ENCODE data around the gene HMX3. TPM values are rescaled to one million over a fixed set of nuclear protein-coding genes. Genes with fewer than 3 reads are reported as not detected.

HMX3 gene
- not detected for total RNA-seq
- polyA plus RNA-seq, result not detected

DNA sequence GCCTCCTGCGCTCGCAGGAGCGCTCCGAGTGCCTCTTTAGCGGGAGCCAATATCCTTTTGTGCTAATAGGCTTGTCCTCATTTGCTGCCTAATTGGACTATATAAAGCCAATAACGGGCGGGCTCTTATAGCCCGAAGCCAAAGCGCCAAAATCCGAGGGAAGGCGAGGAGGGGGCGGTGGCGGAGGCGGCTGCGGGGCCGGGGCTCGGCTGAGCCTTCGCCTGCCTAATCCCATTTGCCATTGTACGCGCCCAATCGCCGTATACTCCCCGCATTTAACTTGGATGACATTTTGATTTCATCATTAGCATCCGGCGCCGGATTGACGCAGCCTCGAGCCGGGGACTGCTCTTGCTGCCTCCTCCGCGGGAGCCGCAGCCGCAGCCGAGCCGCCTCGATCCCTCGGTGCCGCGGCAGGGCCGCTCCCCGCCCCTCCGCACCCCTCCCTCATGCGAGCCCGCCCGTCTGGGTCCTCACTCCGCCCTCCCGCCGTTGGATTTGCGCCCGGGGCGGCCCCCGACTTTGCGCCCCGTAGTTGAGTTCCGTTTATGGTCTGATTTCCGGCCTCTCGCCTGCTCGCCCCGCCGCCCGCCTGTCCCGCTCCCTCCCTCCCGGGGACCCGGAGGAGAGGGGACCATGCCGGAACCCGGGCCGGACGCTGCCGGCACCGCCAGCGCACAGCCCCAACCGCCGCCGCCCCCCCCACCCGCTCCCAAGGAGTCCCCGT, at the start of gene HMX3:
Gene HMX3, plus strand, starts transcription at position 556 of the 727 bp plus-strand sequence. Its CDS starts 81 bp downstream, at position 637.
- Mint-ChIP-seq H3K4me3 (peak within 1 kb of the TSS; percentile 77 to 91 (median 86)), H3K27ac (peak within 1 kb of the TSS in 2 of 3 donors; percentile 42 to 62), H3K27me3 (peaks cover 83% of the 10 kb centered on the region), H3K4me1 (peaks cover 4 to 57% (median 37%) of the 10 kb centered on the region in 4 donors), H3K36me3 (no peaks in the 10 kb centered on the region), H3K9me3 (peaks cover 0 to 4% (median 0%) of the 10 kb centered on the region in 7 donors)
- peak within 1 kb of the TSS; percentile 26 for H3K4me3 ChIP-seq (ENCODE audit: low read depth, low read length)
- H3K27me3 ChIP-seq (ENCODE audit: control insufficient read depth, insufficient read depth, low read length), result peaks cover 40% of the 10 kb centered on the region
- no peak for ATAC-seq (ENCODE audit: low read depth in 2 of 2)
- no peaks in the 10 kb centered on the region for H3K36me3 ChIP-seq (ENCODE audit: control insufficient read depth, insufficient read depth, low read length)
- peak in 2 of 3 donors; percentile 47 to 54 for DNase-seq
- peaks cover 67% of the 10 kb centered on the region for H3K4me1 ChIP-seq (ENCODE audit: control insufficient read depth, insufficient read depth, low read length, poor library complexity, severe bottlenecking)
- H3K9me3 ChIP-seq (ENCODE audit: control insufficient read depth in 2 of 2, low read length in 2 of 2), result no peaks in the 10 kb centered on the region
- H3K27ac ChIP-seq (ENCODE audit: insufficient read depth, low read length, poor library complexity, severe bottlenecking), result no peak within 1 kb of the TSS

DNA sequence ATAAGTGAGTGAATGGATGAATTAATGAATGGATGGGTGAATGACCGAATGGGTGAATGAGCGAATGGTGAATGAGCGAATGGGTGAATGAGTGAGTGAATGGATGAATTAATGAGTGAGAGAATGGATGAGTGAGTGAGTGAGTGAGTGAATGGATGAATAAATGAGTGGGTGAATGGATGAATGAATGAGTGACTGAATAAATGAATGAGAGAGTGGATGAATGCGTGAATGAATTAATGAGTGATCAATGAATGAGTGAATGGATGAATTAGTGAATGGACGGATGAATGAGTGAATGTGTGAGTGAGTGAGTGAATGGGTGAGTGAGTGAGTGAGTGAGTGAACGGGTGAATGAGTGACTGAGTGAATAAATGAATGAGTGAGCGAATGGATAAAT, 49.5 kb upstream of the HMX3 start:
- Histone ChIP-seq H3K4me1 (ENCODE audit: control insufficient read depth, insufficient read depth, low read length, poor library complexity, severe bottlenecking) (no peaks in the 10 kb centered on the region), H3K36me3 (ENCODE audit: control insufficient read depth, insufficient read depth, low read length) (no peaks in the 10 kb centered on the region), H3K9me3 (ENCODE audit: control insufficient read depth in 2 of 2, low read length in 2 of 2) (no peaks in the 10 kb centered on the region), H3K27ac (ENCODE audit: insufficient read depth, low read length, poor library complexity, severe bottlenecking) (no peak overlapping the region), H3K27me3 (ENCODE audit: control insufficient read depth, insufficient read depth, low read length) (no peaks in the 10 kb centered on the region), H3K4me3 (ENCODE audit: low read depth, low read length) (no peak overlapping the region)
- Mint-ChIP-seq H3K4me1 (no peaks in the 10 kb centered on the region), H3K27ac (no peak overlapping the region), H3K27me3 (no peaks in the 10 kb centered on the region), H3K9me3 (peaks cover 0 to 1% (median 0%) of the 10 kb centered on the region in 7 donors), H3K4me3 (no peak overlapping the region), H3K36me3 (no peaks in the 10 kb centered on the region)
- no peak for DNase-seq
- ATAC-seq (ENCODE audit: low read depth in 2 of 2), result no peak

DNA sequence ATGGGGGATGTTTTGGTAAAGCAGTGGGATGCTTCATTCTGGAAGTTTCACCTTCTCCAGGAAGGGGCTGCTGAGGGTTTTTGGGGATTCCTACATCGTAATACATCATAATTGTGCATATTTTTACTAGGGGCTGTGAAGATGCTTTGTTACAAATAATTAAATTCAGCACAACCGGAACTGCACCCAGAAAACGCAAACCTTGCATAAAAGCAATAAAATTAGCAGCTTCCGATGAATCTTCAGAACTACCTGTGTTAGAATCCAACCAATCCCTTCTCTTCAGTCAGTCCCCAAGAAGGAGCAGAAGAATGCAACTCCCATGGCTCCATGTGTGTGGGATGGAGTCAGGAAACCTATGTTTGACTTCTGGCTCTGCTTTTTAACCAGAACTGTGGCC, 48.4 kb upstream of the HMX3 start:
- peaks cover 0 to 1% (median 0%) of the 10 kb centered on the region in 7 donors for H3K9me3 Mint-ChIP-seq
- Histone ChIP-seq H3K36me3 (ENCODE audit: control insufficient read depth, insufficient read depth, low read length) (no peaks in the 10 kb centered on the region), H3K27ac (ENCODE audit: insufficient read depth, low read length, poor library complexity, severe bottlenecking) (no peak overlapping the region), H3K4me1 (ENCODE audit: control insufficient read depth, insufficient read depth, low read length, poor library complexity, severe bottlenecking) (no peaks in the 10 kb centered on the region), H3K9me3 (ENCODE audit: control insufficient read depth in 2 of 2, low read length in 2 of 2) (no peaks in the 10 kb centered on the region), H3K4me3 (ENCODE audit: low read depth, low read length) (no peak overlapping the region), H3K27me3 (ENCODE audit: control insufficient read depth, insufficient read depth, low read length) (no peaks in the 10 kb centered on the region)
- H3K4me3 Mint-ChIP-seq, result no peak overlapping the region
- no peaks in the 10 kb centered on the region for H3K36me3 Mint-ChIP-seq
- H3K27ac Mint-ChIP-seq, result no peak overlapping the region
- no peaks in the 10 kb centered on the region for H3K27me3 Mint-ChIP-seq
- no peak for DNase-seq
- no peak for ATAC-seq (ENCODE audit: low read depth in 2 of 2)
- H3K4me1 Mint-ChIP-seq, result no peaks in the 10 kb centered on the region

DNA sequence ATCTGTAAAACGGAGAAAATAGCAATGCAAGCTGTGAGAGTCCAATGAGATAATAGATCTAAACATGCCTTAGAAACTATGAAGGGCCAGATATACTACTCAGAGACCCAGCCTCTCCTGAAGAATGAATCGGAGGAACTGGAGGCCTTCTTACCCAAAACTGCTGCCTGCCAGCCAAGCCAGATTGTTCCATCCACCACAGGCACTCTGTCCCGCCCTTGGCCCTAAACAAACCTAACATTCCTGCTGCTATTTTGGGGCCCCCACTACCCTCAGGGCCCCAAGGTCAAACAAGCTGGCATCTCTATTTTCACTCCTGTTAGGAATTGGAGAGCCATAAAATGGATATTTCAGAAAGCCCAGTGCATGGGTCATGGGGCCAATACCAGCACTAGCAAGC, 48.0 kb upstream of the HMX3 start:
- no peak for DNase-seq
- H3K27ac Mint-ChIP-seq, result no peak overlapping the region

DNA sequence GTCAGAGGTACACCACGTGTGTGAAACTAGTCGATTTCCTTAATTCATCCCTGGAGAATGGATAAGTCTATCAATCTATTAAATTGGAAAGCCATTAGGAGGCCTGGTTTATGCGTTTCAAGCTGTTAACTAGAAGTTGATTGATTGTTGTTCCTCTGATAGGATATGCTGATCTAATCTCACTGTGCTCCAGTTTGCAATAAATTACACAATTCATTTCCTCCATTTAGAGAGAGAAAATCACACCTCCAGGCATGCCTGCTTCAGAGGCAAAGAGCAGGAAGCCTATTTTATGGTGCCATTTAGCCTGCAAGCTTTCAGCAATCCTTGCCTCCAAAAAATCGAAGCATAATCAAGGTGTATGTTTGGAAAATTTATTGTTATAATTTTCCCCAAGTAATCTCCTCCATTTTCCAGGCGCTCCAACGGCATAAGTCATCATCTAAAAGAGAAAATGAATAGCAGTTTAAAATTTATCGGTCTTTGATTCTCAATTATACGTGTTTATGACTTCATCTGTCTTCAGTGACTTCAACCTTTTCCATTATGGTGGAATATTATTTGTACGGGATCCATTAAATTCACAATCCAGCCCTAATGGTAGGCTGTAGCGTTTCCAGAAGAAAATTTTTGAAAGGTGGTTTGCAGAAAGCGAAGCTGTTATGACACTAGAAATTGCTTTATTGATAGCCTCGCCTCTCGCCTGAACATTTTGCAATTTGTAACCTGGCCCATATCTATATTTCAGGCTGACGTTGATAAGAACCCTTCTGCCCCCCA, 42.9 kb upstream of the HMX3 start:
- DNase-seq (no peak), ATAC-seq (ENCODE audit: low read depth in 2 of 2) (no peak)
- Histone ChIP-seq H3K4me3 (ENCODE audit: low read depth, low read length) (no peak overlapping the region), H3K4me1 (ENCODE audit: control insufficient read depth, insufficient read depth, low read length, poor library complexity, severe bottlenecking) (no peaks in the 10 kb centered on the region), H3K9me3 (ENCODE audit: control insufficient read depth in 2 of 2, low read length in 2 of 2) (no peaks in the 10 kb centered on the region), H3K27ac (ENCODE audit: insufficient read depth, low read length, poor library complexity, severe bottlenecking) (no peak overlapping the region), H3K36me3 (ENCODE audit: control insufficient read depth, insufficient read depth, low read length) (no peaks in the 10 kb centered on the region), H3K27me3 (ENCODE audit: control insufficient read depth, insufficient read depth, low read length) (no peaks in the 10 kb centered on the region)
- Mint-ChIP-seq H3K27me3 (peaks cover 13% of the 10 kb centered on the region), H3K9me3 (peaks cover 0 to under 1% (median 0%) of the 10 kb centered on the region in 7 donors), H3K4me3 (no peak overlapping the region), H3K4me1 (no peaks in the 10 kb centered on the region), H3K27ac (no peak overlapping the region), H3K36me3 (no peaks in the 10 kb centered on the region)

More for the DNA sequence above, 48.0 kb upstream of the HMX3 start:
- H3K36me3 ChIP-seq (ENCODE audit: control insufficient read depth, insufficient read depth, low read length), result no peaks in the 10 kb centered on the region
- H3K4me1 ChIP-seq (ENCODE audit: control insufficient read depth, insufficient read depth, low read length, poor library complexity, severe bottlenecking), result no peaks in the 10 kb centered on the region
- H3K4me3 ChIP-seq (ENCODE audit: low read depth, low read length), result no peak overlapping the region
- Mint-ChIP-seq H3K36me3 (no peaks in the 10 kb centered on the region), H3K27me3 (no peaks in the 10 kb centered on the region), H3K4me1 (no peaks in the 10 kb centered on the region), H3K4me3 (no peak overlapping the region), H3K9me3 (peaks cover 0 to 1% (median 0%) of the 10 kb centered on the region in 7 donors)
- H3K9me3 ChIP-seq (ENCODE audit: control insufficient read depth in 2 of 2, low read length in 2 of 2), result no peaks in the 10 kb centered on the region
- no peak overlapping the region for H3K27ac ChIP-seq (ENCODE audit: insufficient read depth, low read length, poor library complexity, severe bottlenecking)
- ATAC-seq (ENCODE audit: low read depth in 2 of 2), result no peak
- no peaks in the 10 kb centered on the region for H3K27me3 ChIP-seq (ENCODE audit: control insufficient read depth, insufficient read depth, low read length)

DNA sequence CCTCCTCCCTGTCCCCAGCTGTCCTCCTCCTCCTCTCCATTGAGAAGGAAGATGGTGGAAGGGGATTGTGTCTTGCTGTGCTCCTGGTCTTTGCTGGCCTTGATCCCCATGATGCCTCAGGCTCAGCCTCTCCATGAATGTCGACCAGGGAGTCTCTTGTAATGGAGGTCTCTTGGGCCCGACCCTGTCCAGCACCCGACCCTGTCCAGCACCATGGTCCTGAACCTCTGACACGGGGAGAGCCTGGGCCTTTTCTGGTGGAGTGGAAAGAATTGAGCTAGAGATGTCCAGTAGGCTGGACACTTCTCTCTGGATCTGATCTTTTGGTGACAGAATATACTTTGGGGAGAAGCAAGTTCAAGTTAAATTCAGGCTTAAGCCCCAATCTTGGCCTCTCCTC, 42.3 kb upstream of the HMX3 start:
- no peaks in the 10 kb centered on the region for H3K27me3 ChIP-seq (ENCODE audit: control insufficient read depth, insufficient read depth, low read length)
- no peak overlapping the region for H3K27ac ChIP-seq (ENCODE audit: insufficient read depth, low read length, poor library complexity, severe bottlenecking)
- H3K9me3 ChIP-seq (ENCODE audit: control insufficient read depth in 2 of 2, low read length in 2 of 2), result no peaks in the 10 kb centered on the region
- ATAC-seq (ENCODE audit: low read depth in 2 of 2) (no peak), DNase-seq (no peak)
- no peak overlapping the region for H3K4me3 ChIP-seq (ENCODE audit: low read depth, low read length)
- Mint-ChIP-seq H3K4me1 (no peaks in the 10 kb centered on the region), H3K36me3 (no peaks in the 10 kb centered on the region), H3K9me3 (peaks cover 0 to 2% (median 0%) of the 10 kb centered on the region in 7 donors), H3K27me3 (peaks cover 13% of the 10 kb centered on the region), H3K27ac (no peak overlapping the region), H3K4me3 (no peak overlapping the region)
- no peaks in the 10 kb centered on the region for H3K36me3 ChIP-seq (ENCODE audit: control insufficient read depth, insufficient read depth, low read length)
- no peaks in the 10 kb centered on the region for H3K4me1 ChIP-seq (ENCODE audit: control insufficient read depth, insufficient read depth, low read length, poor library complexity, severe bottlenecking)

DNA sequence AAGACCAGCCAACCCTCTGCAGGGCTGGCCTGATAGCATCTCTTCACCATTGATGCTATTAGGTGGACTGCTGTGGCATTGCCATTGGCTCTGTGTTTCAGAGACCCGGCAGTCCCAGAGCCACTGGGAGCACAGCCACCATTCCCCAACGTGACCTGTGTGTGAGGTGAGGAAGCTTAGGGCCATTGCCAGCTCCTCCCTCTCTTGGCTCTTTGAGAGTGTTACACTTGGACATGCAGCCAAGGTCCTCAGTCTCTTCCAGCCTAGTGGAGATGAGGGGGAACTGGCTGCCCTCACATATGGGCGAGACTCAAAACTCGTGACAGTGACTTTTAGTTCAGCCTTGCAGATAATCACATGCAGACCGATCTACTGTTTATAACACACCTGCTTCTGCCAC, 39.3 kb upstream of the HMX3 start:
- H3K36me3 Mint-ChIP-seq, result no peaks in the 10 kb centered on the region
- H3K4me3 Mint-ChIP-seq, result no peak overlapping the region
- DNase-seq (no peak), ATAC-seq (ENCODE audit: low read depth in 2 of 2) (no peak)
- H3K9me3 Mint-ChIP-seq, result peaks cover 0 to 2% (median 0%) of the 10 kb centered on the region in 7 donors
- Histone ChIP-seq H3K27me3 (ENCODE audit: control insufficient read depth, insufficient read depth, low read length) (no peaks in the 10 kb centered on the region), H3K36me3 (ENCODE audit: control insufficient read depth, insufficient read depth, low read length) (no peaks in the 10 kb centered on the region), H3K27ac (ENCODE audit: insufficient read depth, low read length, poor library complexity, severe bottlenecking) (no peak overlapping the region), H3K4me1 (ENCODE audit: control insufficient read depth, insufficient read depth, low read length, poor library complexity, severe bottlenecking) (no peaks in the 10 kb centered on the region), H3K4me3 (ENCODE audit: low read depth, low read length) (no peak overlapping the region), H3K9me3 (ENCODE audit: control insufficient read depth in 2 of 2, low read length in 2 of 2) (no peaks in the 10 kb centered on the region)
- no peak overlapping the region for H3K27ac Mint-ChIP-seq
- H3K27me3 Mint-ChIP-seq, result peaks cover 17% of the 10 kb centered on the region
- no peaks in the 10 kb centered on the region for H3K4me1 Mint-ChIP-seq

Data from CD4-positive, CD25-positive, alpha-beta regulatory T cell (primary cell).